Uterine smooth muscle cell (primary cell): ENCODE measurements around the gene PNMA6E. TPM values are rescaled to one million over a fixed set of nuclear protein-coding genes. Genes with fewer than 3 reads are reported as not detected.

Experiments used
- total RNA-seq: library from RNA; depleted of rRNA; stranded (reverse); fragments of >200 nt; gene quantifications from 2 replicates; pipeline ENCODE4 v1.2.3, GENCODE V29; 2014

Gene PNMA6E
- not detected in 2 replicates for total RNA-seq

DNA sequence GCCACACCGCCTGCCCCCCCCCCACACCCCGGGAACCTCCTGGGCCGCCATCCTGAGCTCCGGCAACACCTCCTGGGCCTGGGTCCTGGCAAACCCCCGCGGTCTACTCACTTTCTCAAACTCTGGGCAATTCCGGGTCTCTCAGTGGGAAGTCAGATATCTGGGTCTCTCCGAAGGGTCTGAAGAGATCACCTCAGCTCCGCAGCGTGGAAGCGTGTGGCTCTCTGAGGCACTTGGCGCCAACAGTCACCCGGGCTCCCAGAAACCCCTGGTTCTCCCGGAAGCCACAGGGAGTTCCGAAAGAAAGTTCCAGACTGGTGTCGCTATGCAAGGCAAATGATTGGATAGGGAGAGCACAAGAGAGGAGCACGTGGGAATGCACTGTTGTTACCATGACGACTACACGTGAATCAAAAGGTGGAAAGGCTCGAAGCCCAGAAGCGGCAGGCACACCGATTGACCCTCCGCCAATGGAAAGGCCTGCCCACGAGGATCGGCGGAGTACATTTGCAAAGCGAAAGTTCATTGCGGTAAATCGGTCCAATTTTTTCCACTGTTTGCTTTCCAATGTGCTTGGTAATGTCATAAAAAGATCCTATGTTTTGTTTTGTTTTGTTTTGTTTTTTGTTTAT is at the start of gene PNMA6E:
PNMA6E (minus strand) TSS at position 218 of the 632 bp plus-strand sequence. CDS start 2,501 bp downstream, outside the sequence.

DNA sequence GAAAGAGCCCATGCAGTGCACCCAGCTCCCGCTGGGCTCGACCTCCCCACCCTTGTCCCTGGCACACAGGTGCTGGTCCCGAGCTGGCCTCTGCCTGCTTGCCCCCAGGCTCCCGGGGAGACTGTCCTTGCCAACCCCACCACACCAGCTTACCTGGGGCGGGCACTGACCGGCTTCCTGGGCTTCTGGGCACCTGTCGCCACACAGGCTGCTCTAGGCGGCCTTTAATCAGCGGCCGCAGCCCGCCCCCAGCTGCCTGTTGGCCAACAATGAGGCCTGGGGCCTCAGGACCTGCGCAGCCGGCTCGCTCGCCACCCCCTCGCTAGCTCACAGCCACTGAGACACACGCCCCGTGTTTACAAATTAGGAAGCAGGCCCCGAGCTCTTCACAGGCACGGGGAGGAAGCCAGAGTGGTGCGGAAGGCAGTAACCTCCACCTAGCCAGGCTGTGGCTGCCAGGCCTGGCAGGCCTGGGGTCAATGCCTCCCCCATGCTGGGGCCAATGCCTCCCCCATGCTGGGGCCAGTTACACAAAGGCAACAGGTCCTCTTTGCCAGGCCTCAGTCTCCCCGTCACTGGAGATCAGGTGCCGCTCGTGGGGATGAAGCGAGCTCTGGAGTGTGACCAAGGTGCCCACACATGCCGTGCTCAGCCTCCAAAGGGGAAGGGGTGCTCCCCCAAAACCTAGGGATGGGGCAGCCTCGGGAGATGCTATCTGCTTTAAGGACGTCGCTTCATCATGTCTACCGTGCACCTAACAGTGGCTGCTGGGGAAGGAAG is 44.9 kb upstream of the PNMA6E start, which contains the start of gene TREX2:
TREX2 (minus strand) TSS at position 201 of the 780 bp plus-strand sequence. CDS start 626 bp downstream, outside the sequence.

DNA sequence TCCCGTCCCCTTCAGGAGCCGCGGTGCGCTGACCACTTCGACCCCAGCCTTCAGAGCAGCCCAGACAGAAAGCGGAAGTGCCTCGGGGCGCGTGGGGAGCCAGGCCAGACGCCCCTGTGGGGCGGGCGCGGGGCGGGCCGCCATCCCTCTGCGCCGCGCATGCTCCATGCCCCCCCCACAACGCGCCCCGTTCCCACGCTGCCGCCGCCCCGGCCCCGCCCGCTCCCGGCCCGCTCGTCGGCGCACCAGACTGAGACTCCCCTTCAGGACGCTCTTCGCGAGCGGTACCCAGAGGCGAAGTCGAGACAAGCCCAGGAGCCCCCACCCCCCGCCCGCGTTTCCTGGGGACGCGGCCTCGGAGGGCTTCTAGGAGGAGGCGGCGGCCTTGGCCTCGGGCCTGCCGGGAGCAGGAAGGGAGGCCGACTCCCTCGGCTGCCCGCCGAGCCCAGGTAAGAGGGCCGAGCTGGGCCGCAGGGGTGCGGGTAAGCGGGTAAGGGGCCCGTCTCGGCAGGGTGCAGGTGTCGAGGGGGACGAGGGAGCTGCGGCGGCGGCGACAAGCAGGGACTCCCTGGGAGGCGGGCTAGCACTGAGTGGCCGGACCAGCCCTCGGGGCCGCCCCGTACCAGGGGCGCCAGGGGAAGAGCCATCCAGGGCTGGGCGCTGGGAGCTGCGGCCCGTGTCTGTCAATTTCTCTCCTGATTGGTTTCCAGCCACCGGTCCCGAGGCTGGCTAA is 10.3 kb upstream of the PNMA6E start, which contains the start of gene ZFP92:
ZFP92 (plus strand) TSS at position 218 of the 733 bp plus-strand sequence. CDS start 6,851 bp downstream, outside the sequence.

Other genes starting within 250 kb of the PNMA6E start
- gene MAGEA1, start 222.1 kb downstream of the PNMA6E start, total RNA-seq, result not detected in 2 replicates
- gene PNMA6F, start 79.6 kb downstream of the PNMA6E start, total RNA-seq, result not detected in 2 replicates
- 9.1 and 10.2 TPM in 2 replicates for gene ZNF275, start 67.2 kb downstream of the PNMA6E start, total RNA-seq
- 0.33 and 0.50 TPM in 2 replicates for gene ZFP92, start 10.1 kb upstream of the PNMA6E start, total RNA-seq
- 1.9 and 2.4 TPM in 2 replicates for gene TREX2, start 44.7 kb upstream of the PNMA6E start, total RNA-seq
- 19.6 and 32.5 TPM in 2 replicates for gene HAUS7, start 69.2 kb upstream of the PNMA6E start, total RNA-seq
- gene BGN, start 93.6 kb upstream of the PNMA6E start, total RNA-seq, result 9.0 and 27.9 TPM in 2 replicates
- gene ATP2B3, start 116.3 kb upstream of the PNMA6E start, total RNA-seq, result under 0.01 TPM in 1 of 2 replicates, not detected in the other
- gene CCNQ, start 197.8 kb upstream of the PNMA6E start, total RNA-seq, result 31.7 and 47.8 TPM in 2 replicates
- 0.11 TPM in 1 of 2 replicates, not detected in the other for gene DUSP9, start 245.9 kb upstream of the PNMA6E start, total RNA-seq